ENCODE measurements around the gene TUNAR.

Gene TUNAR

DNA sequence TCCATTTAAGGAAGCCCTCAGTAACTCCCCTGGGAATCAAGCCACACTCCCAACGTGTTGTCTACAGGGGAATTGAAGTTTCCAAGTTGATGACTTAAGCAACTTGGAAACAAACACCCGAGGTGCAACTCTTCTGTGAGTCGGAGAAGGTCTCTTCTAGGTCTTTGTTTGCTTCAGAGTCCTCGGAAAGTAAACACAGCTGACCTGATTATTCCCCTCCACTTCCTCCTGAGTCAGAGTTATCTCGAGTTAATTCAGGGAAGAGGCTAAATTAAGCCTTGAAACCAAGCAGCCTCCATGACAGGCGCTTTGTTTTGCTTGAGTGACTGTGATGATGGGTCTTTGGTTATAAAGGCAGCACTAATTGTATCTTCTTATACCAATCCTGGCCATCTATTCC is 41.8 kb downstream of the TUNAR start:
- H3K4me1 Mint-ChIP-seq (ENCODE audit: low read depth): no peaks in the 10 kb centered on the region
- no peak for DNase-seq
- H3K4me3 Mint-ChIP-seq: no peak overlapping the region
- no peak overlapping the region for H3K27ac Mint-ChIP-seq
- H3K36me3 Mint-ChIP-seq (ENCODE audit: low read depth): no peaks in the 10 kb centered on the region
- peaks cover 4% of the 10 kb centered on the region for H3K27me3 Mint-ChIP-seq
- no peaks in the 10 kb centered on the region for H3K9me3 Mint-ChIP-seq

DNA sequence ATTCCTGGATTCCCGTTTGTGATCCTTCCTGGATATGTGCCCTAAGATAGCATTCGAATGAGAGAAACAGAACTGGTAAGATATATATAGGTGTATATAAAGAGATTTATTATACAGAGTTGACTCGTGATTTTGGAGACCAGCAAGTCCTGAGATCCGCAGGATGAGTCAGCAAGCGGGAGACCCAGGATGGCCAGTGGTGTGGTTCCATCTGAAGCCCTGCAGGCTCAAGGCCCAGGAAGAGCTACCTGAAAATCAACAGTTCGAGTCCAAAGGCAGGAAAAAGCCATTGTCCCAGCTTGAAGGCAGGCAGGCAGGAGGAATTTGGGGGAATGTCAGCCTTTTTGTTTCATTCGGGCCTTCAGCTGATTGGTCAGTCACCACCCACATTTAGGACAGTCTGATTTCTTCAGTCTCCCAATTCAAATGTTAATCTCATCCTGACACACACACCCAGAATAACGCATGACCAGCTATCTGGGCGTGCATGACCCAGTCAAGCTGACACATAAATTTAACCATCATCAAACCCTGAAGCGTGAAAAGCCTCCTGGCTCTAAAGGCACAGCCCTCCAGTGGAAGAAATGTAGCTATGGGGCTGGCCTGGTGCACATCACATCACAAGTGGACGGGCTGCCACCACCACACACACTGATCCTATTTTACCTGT is 44.3 kb downstream of the TUNAR start:
- Mint-ChIP-seq H3K27ac (no peak overlapping the region), H3K9me3 (no peaks in the 10 kb centered on the region), H3K36me3 (ENCODE audit: low read depth) (no peaks in the 10 kb centered on the region), H3K4me3 (no peak overlapping the region), H3K4me1 (ENCODE audit: low read depth) (no peaks in the 10 kb centered on the region), H3K27me3 (peaks cover 12% of the 10 kb centered on the region)
- no peak for DNase-seq

DNA sequence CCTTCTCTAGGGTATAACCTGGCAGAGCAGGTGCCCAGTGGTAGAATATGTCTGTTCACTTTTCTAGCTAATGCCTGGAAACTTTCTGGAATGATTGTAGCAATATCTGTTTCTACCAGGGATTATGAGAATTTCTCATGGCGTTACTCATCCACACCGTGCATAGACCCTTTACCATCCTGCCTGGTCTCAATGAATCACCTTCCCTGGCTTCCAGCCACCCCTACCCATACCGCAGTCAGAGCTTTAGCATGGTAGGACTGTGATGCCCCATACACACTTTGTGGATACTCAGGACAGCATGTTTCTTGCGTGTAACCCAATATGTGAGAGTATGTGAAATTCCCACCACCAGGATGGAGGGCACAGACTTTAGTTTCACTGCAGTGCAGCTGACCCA is 45.4 kb downstream of the TUNAR start:
- DNase-seq: no peak
- Mint-ChIP-seq H3K4me3 (no peak overlapping the region), H3K9me3 (no peaks in the 10 kb centered on the region), H3K27ac (no peak overlapping the region), H3K27me3 (peaks cover 15% of the 10 kb centered on the region), H3K4me1 (ENCODE audit: low read depth) (no peaks in the 10 kb centered on the region), H3K36me3 (ENCODE audit: low read depth) (no peaks in the 10 kb centered on the region)

DNA sequence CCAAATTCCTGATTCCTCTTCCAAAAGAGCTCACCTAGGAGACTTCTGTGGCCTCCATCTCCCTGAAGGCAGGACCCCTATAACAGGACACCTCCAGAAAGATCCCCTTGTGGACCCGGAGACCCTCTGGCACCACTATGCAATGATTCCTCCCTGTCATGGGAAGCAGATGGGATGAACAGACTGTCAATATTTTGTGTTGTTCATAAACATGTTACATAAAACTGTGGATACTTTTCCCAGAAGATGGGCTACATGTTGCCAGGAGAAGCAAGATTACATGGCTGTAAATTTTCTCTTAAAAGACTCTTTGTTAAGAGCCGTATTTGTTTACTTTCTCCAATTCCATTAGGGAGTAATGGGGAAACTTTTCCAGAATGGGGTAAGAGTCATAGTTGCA is 52.1 kb downstream of the TUNAR start:
- no peaks in the 10 kb centered on the region for H3K4me1 Mint-ChIP-seq (ENCODE audit: low read depth)
- no peak for DNase-seq
- H3K36me3 Mint-ChIP-seq (ENCODE audit: low read depth): no peaks in the 10 kb centered on the region
- no peaks in the 10 kb centered on the region for H3K9me3 Mint-ChIP-seq
- no peak overlapping the region for H3K27ac Mint-ChIP-seq
- peaks cover 39% of the 10 kb centered on the region for H3K27me3 Mint-ChIP-seq
- H3K4me3 Mint-ChIP-seq: no peak overlapping the region

DNA sequence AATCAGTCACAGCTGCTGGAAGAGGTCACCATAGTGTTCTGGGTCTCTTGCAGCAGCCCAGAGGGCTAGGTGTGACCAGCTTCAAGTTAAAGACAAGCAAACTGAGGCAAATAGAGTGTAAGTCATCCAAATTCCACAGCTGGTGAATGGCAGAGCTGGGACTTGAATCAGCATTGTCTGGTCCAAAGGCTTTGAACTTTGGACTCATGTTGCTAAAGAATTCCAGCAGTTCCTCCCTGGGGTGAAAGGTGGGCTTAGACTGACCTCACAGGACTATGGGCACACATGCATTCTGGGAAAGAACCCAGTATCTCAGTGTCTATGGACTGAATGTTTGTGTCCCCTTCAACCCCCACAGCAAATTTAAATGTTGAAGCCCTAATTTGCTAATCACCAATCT is 54.8 kb downstream of the TUNAR start:
- Mint-ChIP-seq H3K4me3 (no peak overlapping the region), H3K27ac (no peak overlapping the region), H3K27me3 (peaks cover 41% of the 10 kb centered on the region), H3K4me1 (ENCODE audit: low read depth) (no peaks in the 10 kb centered on the region), H3K36me3 (ENCODE audit: low read depth) (no peaks in the 10 kb centered on the region), H3K9me3 (peaks cover 5% of the 10 kb centered on the region)
- DNase-seq: no peak

DNA sequence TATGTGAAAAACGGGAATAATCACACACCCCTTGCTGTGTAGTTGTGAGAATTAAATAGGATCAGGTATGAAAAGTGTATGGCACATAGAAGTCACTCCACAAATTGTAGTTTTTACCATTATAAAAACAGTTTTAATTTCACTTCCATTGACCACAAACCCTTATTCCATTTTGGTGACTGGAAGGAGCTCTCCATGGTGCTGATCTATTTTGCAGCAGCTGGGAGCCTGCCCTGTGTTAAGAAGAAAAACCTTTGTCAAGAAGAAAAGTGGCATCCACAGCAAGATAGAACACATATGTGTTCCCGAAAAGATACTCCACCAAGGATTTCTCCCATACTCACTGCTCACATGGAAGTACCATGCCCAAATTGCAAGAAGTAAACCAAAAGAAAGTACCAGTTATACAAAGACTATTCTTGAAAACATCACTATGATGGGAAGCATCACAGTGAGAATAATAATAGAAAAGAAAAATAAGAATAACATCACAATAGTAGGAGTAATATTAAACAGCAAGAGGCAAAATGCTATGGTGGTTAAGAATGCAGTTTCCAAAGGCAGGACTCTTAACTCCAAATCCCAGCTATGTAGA is 58.7 kb downstream of the TUNAR start:
- Mint-ChIP-seq H3K27ac (no peak overlapping the region), H3K4me3 (no peak overlapping the region), H3K36me3 (ENCODE audit: low read depth) (no peaks in the 10 kb centered on the region), H3K4me1 (ENCODE audit: low read depth) (no peaks in the 10 kb centered on the region), H3K9me3 (peaks cover 5% of the 10 kb centered on the region), H3K27me3 (peaks cover 31% of the 10 kb centered on the region)
- DNase-seq: no peak

DNA sequence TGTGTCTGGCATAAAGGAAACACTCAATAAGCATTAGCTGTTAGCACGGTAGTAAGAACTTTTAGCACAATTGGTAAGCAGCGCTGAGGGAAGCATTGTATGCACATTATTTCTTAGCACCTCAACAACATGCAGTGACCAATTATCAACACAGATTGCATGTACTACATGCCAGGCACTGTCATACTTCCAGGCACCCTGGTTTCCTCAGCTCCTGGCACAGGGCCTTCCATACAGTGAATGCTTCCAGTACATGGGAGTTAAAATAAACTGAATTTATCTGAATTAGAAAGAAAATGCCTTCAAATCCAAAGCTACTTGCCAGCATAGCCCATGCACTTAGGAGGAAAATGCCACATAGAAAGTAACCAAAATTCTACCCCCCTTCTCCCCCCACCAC is 59.4 kb downstream of the TUNAR start:
- Mint-ChIP-seq H3K27ac (no peak overlapping the region), H3K36me3 (ENCODE audit: low read depth) (no peaks in the 10 kb centered on the region), H3K4me3 (no peak overlapping the region), H3K9me3 (peaks cover 6% of the 10 kb centered on the region), H3K4me1 (ENCODE audit: low read depth) (no peaks in the 10 kb centered on the region), H3K27me3 (peaks cover 31% of the 10 kb centered on the region)
- no peak for DNase-seq

DNA sequence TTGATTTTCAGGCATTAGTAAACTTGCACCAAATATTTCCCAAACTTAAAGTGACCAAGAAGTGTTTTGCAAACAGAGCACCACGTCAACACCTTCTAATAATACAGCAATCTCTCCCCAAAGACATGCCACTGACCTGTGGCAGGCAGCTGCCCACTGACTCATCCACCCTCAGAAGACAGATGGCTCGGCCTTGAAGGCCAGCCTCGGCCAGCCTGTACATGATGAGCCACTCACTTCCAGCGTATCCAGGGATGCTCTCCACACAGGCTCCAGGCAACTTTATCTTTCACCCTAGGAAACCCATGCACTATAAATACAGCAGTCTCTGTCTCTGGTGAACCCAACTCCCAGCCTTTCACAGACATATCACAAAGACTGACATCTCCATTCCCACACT is 62.7 kb downstream of the TUNAR start:
- no peaks in the 10 kb centered on the region for H3K36me3 Mint-ChIP-seq (ENCODE audit: low read depth)
- peaks cover 23% of the 10 kb centered on the region for H3K27me3 Mint-ChIP-seq
- peaks cover 11% of the 10 kb centered on the region for H3K9me3 Mint-ChIP-seq
- no peak overlapping the region for H3K27ac Mint-ChIP-seq
- H3K4me1 Mint-ChIP-seq (ENCODE audit: low read depth): no peaks in the 10 kb centered on the region
- DNase-seq: no peak
- no peak overlapping the region for H3K4me3 Mint-ChIP-seq

DNA sequence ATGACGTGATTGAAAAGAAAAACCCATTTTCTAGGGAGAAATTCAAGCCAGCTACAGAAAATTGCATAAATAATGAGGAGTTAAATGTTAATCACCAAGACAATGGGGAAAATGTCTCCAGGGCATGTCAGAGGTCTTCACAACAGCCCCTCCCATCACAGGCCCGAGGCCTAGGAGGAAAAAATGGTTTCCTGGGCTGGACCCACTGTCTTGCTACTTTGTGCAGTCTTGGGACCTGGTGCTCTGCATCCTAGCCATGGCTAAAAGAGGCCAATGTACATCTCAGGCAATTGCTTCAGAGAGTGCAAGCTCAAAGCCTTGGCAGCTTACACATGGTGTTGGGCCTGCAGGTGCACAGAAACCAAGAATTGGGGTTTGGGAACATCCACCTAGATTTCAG is 65.3 kb downstream of the TUNAR start:
- no peak overlapping the region for H3K4me3 Mint-ChIP-seq

DNA sequence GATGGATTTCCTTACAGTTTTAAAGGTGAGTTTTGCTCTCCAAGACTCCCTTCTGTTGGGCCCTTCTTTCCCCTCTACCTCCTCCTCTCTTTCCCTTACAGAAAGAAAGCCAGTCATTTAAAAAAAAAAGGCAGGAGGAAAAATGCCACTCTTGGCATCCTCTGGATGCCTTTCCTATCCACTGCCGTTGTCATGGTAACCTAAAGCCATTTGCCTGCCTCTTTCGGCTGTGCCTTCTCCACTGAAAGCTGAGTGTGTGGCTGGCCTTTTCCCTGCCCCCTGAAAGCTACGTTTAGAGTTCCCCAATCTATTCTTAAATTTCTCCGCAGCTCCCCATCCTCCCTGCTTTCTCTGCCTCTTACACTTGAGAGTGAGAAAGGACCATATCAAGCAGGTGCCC is 67.1 kb downstream of the TUNAR start:
- DNase-seq: no peak
- no peak overlapping the region for H3K27ac Mint-ChIP-seq
- peaks cover 39% of the 10 kb centered on the region for H3K27me3 Mint-ChIP-seq
- no peak overlapping the region for H3K4me3 Mint-ChIP-seq
- H3K4me1 Mint-ChIP-seq (ENCODE audit: low read depth): no peaks in the 10 kb centered on the region
- H3K9me3 Mint-ChIP-seq: peaks cover 9% of the 10 kb centered on the region
- no peaks in the 10 kb centered on the region for H3K36me3 Mint-ChIP-seq (ENCODE audit: low read depth)

More for the DNA sequence above, 65.3 kb downstream of the TUNAR start:
- H3K27ac Mint-ChIP-seq: no peak overlapping the region
- H3K4me1 Mint-ChIP-seq (ENCODE audit: low read depth): no peaks in the 10 kb centered on the region
- H3K27me3 Mint-ChIP-seq: peaks cover 33% of the 10 kb centered on the region
- H3K9me3 Mint-ChIP-seq: peaks cover 9% of the 10 kb centered on the region
- no peak for DNase-seq
- no peaks in the 10 kb centered on the region for H3K36me3 Mint-ChIP-seq (ENCODE audit: low read depth)

DNA sequence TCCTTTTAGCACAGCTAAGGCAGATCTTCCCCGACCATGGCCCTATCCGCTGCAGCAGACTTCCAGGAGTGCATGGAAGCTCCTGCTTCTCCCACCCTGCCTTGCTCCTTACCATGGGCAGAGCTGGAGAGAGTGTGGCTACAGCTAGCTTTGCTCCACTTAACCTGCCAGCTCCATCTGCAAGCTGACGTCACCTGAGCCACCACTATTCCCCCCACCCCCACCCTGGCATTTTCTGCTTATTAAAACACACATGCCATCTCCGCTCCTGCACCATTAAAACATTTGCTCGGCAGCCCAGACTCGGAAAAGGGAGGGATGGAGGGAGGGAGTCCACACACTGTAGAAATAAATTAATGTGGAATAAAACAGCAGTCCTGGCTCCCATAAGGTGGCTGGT is 67.8 kb downstream of the TUNAR start:
- Mint-ChIP-seq H3K9me3 (peaks cover 9% of the 10 kb centered on the region), H3K27me3 (peaks cover 36% of the 10 kb centered on the region), H3K36me3 (ENCODE audit: low read depth) (no peaks in the 10 kb centered on the region), H3K4me3 (no peak overlapping the region), H3K4me1 (ENCODE audit: low read depth) (no peaks in the 10 kb centered on the region), H3K27ac (no peak overlapping the region)
- DNase-seq: no peak

DNA sequence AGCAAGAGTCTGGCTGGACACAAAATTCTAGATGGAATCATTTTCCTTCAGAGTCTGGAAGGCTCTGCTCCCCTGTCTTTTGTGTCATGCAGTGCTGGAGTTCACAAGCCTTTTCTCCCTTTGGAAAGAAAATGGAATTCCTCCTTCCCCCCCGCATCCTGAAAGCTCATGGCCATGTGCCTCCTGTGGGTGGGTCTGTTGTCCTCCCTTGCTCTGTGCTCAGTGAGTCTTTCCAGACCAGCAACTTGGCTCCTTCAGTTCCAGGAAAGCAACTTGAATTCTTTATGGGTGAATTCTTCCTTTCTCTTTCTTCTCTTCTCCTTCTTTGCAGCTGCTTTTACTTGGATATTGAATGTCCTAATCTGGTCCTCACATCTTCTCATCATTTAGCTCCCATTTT is 70.2 kb downstream of the TUNAR start:
- H3K4me1 Mint-ChIP-seq (ENCODE audit: low read depth): no peaks in the 10 kb centered on the region

DNA sequence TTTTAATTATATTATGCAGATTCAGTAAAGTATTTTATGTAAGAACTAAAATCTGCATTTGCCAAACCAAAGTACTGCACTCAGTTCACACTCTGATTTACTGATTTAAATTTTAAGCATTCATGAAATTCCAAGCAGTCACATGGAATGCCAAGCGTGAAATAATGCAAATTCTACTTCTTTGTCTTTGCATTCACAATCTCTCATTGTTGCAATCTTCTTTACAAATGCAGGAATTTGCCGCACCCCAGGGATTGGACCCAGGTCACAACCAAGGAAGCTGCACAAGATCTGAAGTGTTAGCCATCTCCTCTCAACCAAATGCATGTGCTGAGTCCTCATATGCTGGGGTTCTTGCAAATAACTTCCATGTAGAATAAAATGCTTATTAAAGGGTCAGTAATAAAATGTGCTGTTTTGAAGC is 71.9 kb downstream of the TUNAR start:
- peaks cover 52% of the 10 kb centered on the region for H3K27me3 Mint-ChIP-seq
- H3K9me3 Mint-ChIP-seq: no peaks in the 10 kb centered on the region
- DNase-seq: no peak
- H3K4me1 Mint-ChIP-seq (ENCODE audit: low read depth): no peaks in the 10 kb centered on the region
- no peak overlapping the region for H3K4me3 Mint-ChIP-seq
- no peaks in the 10 kb centered on the region for H3K36me3 Mint-ChIP-seq (ENCODE audit: low read depth)
- H3K27ac Mint-ChIP-seq: no peak overlapping the region

More for the DNA sequence above, 70.2 kb downstream of the TUNAR start:
- H3K36me3 Mint-ChIP-seq (ENCODE audit: low read depth): no peaks in the 10 kb centered on the region
- no peak overlapping the region for H3K27ac Mint-ChIP-seq
- peaks cover 43% of the 10 kb centered on the region for H3K27me3 Mint-ChIP-seq
- H3K4me3 Mint-ChIP-seq: no peak overlapping the region
- no peak for DNase-seq
- peaks cover 2% of the 10 kb centered on the region for H3K9me3 Mint-ChIP-seq

DNA sequence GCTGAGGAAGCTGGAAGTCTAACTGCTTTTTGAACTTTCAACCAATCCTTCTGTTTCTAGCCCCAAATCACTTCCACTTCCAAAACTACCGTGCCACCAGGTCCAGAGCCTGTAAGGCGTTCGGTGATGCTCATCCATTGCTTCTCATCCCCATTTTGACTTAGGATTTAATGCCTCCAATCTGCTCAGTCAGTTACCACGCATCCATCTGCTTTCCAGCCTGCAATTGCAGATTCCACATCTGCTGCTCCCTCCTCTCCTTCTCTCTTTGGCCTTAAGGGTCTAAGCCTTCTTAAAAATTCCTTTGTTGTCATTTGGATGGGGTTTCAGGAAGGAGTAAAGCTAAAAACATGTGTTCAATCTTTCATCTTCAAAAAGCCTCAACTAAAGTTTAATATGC is 74.7 kb downstream of the TUNAR start:
- H3K4me3 Mint-ChIP-seq: no peak overlapping the region
- H3K27ac Mint-ChIP-seq: no peak overlapping the region
- peaks cover 44% of the 10 kb centered on the region for H3K27me3 Mint-ChIP-seq
- no peaks in the 10 kb centered on the region for H3K36me3 Mint-ChIP-seq (ENCODE audit: low read depth)
- no peaks in the 10 kb centered on the region for H3K4me1 Mint-ChIP-seq (ENCODE audit: low read depth)
- no peaks in the 10 kb centered on the region for H3K9me3 Mint-ChIP-seq
- DNase-seq: no peak

DNA sequence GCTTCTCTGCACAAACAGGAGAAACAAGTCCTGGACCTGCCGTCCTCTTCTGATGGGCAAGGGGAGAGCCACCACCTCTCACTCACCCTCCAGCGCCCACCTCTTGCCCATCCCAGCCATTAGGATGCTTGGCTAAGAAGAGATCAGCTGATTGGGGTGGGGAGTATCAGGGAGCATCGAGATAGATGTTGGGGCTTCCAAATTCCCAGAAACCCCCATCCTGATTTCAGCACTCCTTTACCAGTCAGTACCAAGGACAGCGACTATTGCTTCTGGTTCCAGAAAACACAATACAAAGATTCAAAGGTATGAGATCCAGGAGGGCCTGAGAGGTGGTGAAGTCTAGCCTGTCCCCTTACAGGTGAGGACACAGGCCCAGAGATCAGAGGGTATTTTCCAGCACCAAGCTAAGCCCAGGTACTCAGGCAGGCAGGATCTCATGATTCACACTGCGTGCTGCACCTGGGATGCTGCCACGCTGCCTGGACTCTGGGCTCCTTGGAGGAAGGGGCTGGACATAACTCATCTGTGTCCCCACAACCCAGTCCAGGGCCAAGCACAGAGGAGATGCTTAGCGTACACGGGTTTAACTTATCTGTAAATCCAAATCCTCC is 76.6 kb downstream of the TUNAR start:
- Mint-ChIP-seq H3K36me3 (ENCODE audit: low read depth) (no peaks in the 10 kb centered on the region), H3K27ac (no peak overlapping the region), H3K27me3 (peaks cover 42% of the 10 kb centered on the region), H3K4me3 (no peak overlapping the region), H3K9me3 (no peaks in the 10 kb centered on the region), H3K4me1 (ENCODE audit: low read depth) (no peaks in the 10 kb centered on the region)
- no peak for DNase-seq

Data from activated T-cell treated with anti-CD3 and anti-CD28 coated beads, Interleukin-2, amount 50 U/mL, for 24 hours (primary cell).